ENCODE results near the gene TMEM44.

DNA sequence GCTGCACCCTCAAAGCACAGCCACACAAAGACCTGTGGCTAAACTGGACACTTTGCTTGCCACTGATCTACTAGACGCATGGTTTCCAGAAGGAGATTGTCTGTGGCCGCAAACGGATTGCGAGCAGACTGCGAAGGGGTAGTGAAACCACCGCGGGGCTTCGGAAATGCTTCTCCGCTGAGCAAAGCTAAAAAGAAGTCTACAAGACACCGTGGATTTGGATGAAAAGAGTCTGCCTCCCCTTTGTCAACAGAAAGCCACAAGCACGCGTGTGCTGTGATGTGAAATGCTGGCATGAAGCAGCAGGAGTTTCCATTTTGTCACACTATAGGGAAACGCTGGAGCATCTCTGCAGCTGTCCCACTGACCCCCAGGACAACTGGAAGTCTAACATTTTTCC, 63.0 kb downstream of the TMEM44 start:
- TF ChIP-seq, protein P1, sequence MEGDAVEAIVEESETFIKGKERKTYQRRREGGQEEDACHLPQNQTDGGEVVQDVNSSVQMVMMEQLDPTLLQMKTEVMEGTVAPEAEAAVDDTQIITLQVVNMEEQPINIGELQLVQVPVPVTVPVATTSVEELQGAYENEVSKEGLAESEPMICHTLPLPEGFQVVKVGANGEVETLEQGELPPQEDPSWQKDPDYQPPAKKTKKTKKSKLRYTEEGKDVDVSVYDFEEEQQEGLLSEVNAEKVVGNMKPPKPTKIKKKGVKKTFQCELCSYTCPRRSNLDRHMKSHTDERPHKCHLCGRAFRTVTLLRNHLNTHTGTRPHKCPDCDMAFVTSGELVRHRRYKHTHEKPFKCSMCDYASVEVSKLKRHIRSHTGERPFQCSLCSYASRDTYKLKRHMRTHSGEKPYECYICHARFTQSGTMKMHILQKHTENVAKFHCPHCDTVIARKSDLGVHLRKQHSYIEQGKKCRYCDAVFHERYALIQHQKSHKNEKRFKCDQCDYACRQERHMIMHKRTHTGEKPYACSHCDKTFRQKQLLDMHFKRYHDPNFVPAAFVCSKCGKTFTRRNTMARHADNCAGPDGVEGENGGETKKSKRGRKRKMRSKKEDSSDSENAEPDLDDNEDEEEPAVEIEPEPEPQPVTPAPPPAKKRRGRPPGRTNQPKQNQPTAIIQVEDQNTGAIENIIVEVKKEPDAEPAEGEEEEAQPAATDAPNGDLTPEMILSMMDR (IDR thresholded peaks at IDR 0.05) = no peak
- TF ChIP-seq ZFX (IDR thresholded peaks at IDR 0.05; ENCODE audit: borderline replicate concordance) = no peak

All from 22Rv1 (cell line).